Measurements from ENCODE around the gene ZNF746.
"Not testable (repeated sequence)": the region's sequence is repeated elsewhere in the genome, so short reads cannot be mapped to it uniquely, and the experiment has no call there.

- not testable (repeated sequence) for TF ChIP-seq CTCF, POLR2A (IDR thresholded peaks at IDR 0.05)
Measured at GRCh38 chr7:149446026-149446425, 51.6 kb downstream of the ZNF746 start.

Data from adrenal gland (tissue), 5 donors.